ENCODE data around the gene PRSS2.

- TF ChIP-seq CTCF (IDR thresholded peaks at IDR 0.05; ENCODE audit: insufficient read depth, low read length) (no peak), REST (IDR thresholded peaks at IDR 0.05; ENCODE audit: insufficient replicate concordance, low read depth) (no peak), GABPA (IDR thresholded peaks at IDR 0.05; ENCODE audit: low read depth) (no peak)
Measured at GRCh38 chr7:142803901-142804300, 33.1 kb downstream of the PRSS2 start.
